Neuron (in vitro differentiated cells): ENCODE data around the gene RAX2.
"Not testable (repeated sequence)": the region's sequence is repeated elsewhere in the genome, so short reads cannot be mapped to it uniquely, and the experiment has no call there.

Experiments
- H2AFZ ChIP-seq: one replicate; pipeline ENCODE4 v1.6.1; 2013; ENCODE audit warnings: low read depth, mild to moderate bottlenecking, inconsistent platforms, low read length, moderate library complexity
- H3K27me3 ChIP-seq: one replicate; pipeline ENCODE4 v1.6.1; 2013; ENCODE audit warnings: low read length; ENCODE audit not compliant: insufficient read depth
- H3K36me3 ChIP-seq: one replicate; pipeline ENCODE4 v1.6.1; 2013; ENCODE audit warnings: low read length; ENCODE audit not compliant: insufficient read depth
- H3K4me1 ChIP-seq: one replicate; pipeline ENCODE4 v1.6.1; 2013; ENCODE audit warnings: low read length; ENCODE audit not compliant: insufficient read depth
- H3K4me3 ChIP-seq: 2 replicates; pipeline ENCODE4 v1.5.1; 2013; ENCODE audit warnings: mild to moderate bottlenecking, low read length, moderate library complexity
- H3K9me3 ChIP-seq: one replicate; pipeline ENCODE4 v1.6.1; 2013; ENCODE audit warnings: low read length

RAX2 gene

GRCh38 chr19:3757705-3758104 is 14.3 kb downstream of the RAX2 start:
- not testable (repeated sequence) for H2AFZ ChIP-seq, H3K27me3 ChIP-seq, H3K4me3 ChIP-seq, H3K9me3 ChIP-seq, H3K4me1 ChIP-seq
- peaks cover 10% of the 10 kb centered on the region for H3K36me3 ChIP-seq

- no peaks in the 10 kb centered on the region for H3K9me3 ChIP-seq
Measured at GRCh38 chr19:3753631-3754410, 18.2 kb downstream of the RAX2 start.

GRCh38 chr19:3752492-3752891 is 19.5 kb downstream of the RAX2 start:
- Histone ChIP-seq H3K36me3 (peaks cover 15% of the 10 kb centered on the region), H3K4me1 (no peaks in the 10 kb centered on the region), H3K9me3 (no peaks in the 10 kb centered on the region), H3K4me3 (no peak overlapping the region), H2AFZ (no peak overlapping the region), H3K27me3 (no peaks in the 10 kb centered on the region)

More at GRCh38 chr19:3753631-3754410, 18.2 kb downstream of the RAX2 start:
- Histone ChIP-seq H3K27me3 (no peaks in the 10 kb centered on the region), H3K4me1 (no peaks in the 10 kb centered on the region), H3K4me3 (no peak overlapping the region), H2AFZ (no peak overlapping the region), H3K36me3 (peaks cover 15% of the 10 kb centered on the region)

- Histone ChIP-seq H3K36me3 (peaks cover 15% of the 10 kb centered on the region), H3K9me3 (no peaks in the 10 kb centered on the region), H3K4me1 (no peaks in the 10 kb centered on the region), H3K4me3 (no peak overlapping the region), H3K27me3 (no peaks in the 10 kb centered on the region), H2AFZ (no peak overlapping the region)
Measured at GRCh38 chr19:3751236-3751635, 20.8 kb downstream of the RAX2 start.

GRCh38 chr19:3750211-3750610 is 21.8 kb downstream of the RAX2 start:
- Histone ChIP-seq H2AFZ (no peak overlapping the region), H3K36me3 (peaks cover 15% of the 10 kb centered on the region), H3K9me3 (no peaks in the 10 kb centered on the region), H3K27me3 (no peaks in the 10 kb centered on the region), H3K4me3 (no peak overlapping the region), H3K4me1 (no peaks in the 10 kb centered on the region)

- Histone ChIP-seq H3K27me3 (no peaks in the 10 kb centered on the region), H2AFZ (no peak overlapping the region), H3K36me3 (peaks cover 11% of the 10 kb centered on the region), H3K9me3 (no peaks in the 10 kb centered on the region), H3K4me3 (no peak overlapping the region), H3K4me1 (no peaks in the 10 kb centered on the region)
Measured at GRCh38 chr19:3748965-3749364, 23.1 kb downstream of the RAX2 start.

- H3K4me3 ChIP-seq = no peak overlapping the region
- no peak overlapping the region for H2AFZ ChIP-seq
Measured at GRCh38 chr19:3746371-3747056, 25.5 kb downstream of the RAX2 start.

GRCh38 chr19:3745363-3746045 is 26.5 kb downstream of the RAX2 start:
- Histone ChIP-seq H2AFZ (no peak overlapping the region), H3K4me1 (no peaks in the 10 kb centered on the region), H3K4me3 (no peak overlapping the region), H3K9me3 (no peaks in the 10 kb centered on the region), H3K36me3 (peaks cover 4% of the 10 kb centered on the region), H3K27me3 (no peaks in the 10 kb centered on the region)

More at GRCh38 chr19:3746371-3747056, 25.5 kb downstream of the RAX2 start:
- H3K27me3 ChIP-seq = no peaks in the 10 kb centered on the region
- H3K9me3 ChIP-seq = no peaks in the 10 kb centered on the region
- H3K4me1 ChIP-seq = no peaks in the 10 kb centered on the region
- H3K36me3 ChIP-seq = peaks cover 5% of the 10 kb centered on the region

- Histone ChIP-seq H2AFZ (no peak overlapping the region), H3K4me3 (no peak overlapping the region), H3K36me3 (no peaks in the 10 kb centered on the region), H3K9me3 (no peaks in the 10 kb centered on the region), H3K4me1 (no peaks in the 10 kb centered on the region), H3K27me3 (no peaks in the 10 kb centered on the region)
Measured at GRCh38 chr19:3743486-3743885, 28.5 kb downstream of the RAX2 start.

GRCh38 chr19:3740431-3740830 is 31.6 kb downstream of the RAX2 start:
- Histone ChIP-seq H2AFZ (no peak overlapping the region), H3K9me3 (no peaks in the 10 kb centered on the region), H3K36me3 (no peaks in the 10 kb centered on the region), H3K4me3 (no peak overlapping the region), H3K27me3 (peaks cover 4% of the 10 kb centered on the region), H3K4me1 (no peaks in the 10 kb centered on the region)

GRCh38 chr19:3738477-3739220 is 33.4 kb downstream of the RAX2 start:
- H2AFZ ChIP-seq = no peak overlapping the region
- H3K4me3 ChIP-seq = no peak overlapping the region
- peaks cover 4% of the 10 kb centered on the region for H3K27me3 ChIP-seq
- H3K9me3 ChIP-seq = no peaks in the 10 kb centered on the region
- H3K4me1 ChIP-seq = no peaks in the 10 kb centered on the region
- no peaks in the 10 kb centered on the region for H3K36me3 ChIP-seq

GRCh38 chr19:3737487-3738205 is 34.4 kb downstream of the RAX2 start:
- Histone ChIP-seq H3K27me3 (peaks cover 4% of the 10 kb centered on the region), H3K9me3 (no peaks in the 10 kb centered on the region), H3K36me3 (no peaks in the 10 kb centered on the region), H3K4me3 (no peak overlapping the region), H3K4me1 (no peaks in the 10 kb centered on the region), H2AFZ (no peak overlapping the region)
